ENCODE data around the gene ZDHHC3.

The ZDHHC3 gene, protein sequence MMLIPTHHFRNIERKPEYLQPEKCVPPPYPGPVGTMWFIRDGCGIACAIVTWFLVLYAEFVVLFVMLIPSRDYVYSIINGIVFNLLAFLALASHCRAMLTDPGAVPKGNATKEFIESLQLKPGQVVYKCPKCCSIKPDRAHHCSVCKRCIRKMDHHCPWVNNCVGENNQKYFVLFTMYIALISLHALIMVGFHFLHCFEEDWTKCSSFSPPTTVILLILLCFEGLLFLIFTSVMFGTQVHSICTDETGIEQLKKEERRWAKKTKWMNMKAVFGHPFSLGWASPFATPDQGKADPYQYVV

GRCh38 chr3:44976002-44976815, at the start of gene ZDHHC3, which contains the start of gene EXOSC7:
Gene ZDHHC3, minus strand, starts transcription at chr3:44976174. Its CDS starts 16,738 bp downstream, at chr3:44959436.
Gene EXOSC7, plus strand, starts transcription at chr3:44976244. Its CDS starts 34 bp downstream, at chr3:44976278.
- TF ChIP-seq GATA2 (IDR thresholded peaks at IDR 0.05; ENCODE audit: low read depth, low read length) (no peak), GATA3 (IDR thresholded peaks at IDR 0.05; ENCODE audit: low read depth, low read length) (no peak)

DNA sequence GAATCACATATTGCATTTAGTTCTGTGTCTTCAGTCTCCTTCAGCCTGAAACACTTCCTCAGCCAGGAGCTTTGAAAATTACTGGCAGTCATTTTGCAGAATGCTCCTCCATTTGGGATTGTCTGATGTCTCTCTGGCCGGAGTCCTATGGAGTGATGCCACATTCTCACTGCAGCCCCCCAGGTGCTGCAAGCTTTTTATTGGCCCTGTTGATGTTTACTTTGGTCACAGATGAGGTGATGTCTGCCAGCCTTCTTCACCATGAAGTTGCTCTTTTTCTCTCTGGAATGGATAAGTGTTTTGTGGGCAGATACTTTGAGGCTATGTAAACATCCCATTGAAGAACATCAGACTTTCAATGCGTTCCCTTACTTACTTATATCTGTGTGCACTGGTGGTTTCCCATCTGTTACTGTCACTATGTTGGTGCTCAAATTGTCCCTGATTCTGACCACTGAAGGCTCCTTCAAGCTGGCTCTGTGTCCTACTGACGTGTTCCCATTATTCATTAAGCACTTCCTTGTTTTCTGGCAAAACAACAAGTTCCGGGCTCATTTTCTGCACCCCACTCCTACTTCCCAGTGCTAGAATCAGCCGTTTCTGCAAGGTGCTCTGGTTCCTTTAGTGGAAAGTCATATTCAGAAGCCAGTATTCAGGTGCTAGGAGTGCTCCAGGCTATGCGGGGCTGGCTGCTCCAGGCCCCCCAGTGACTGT, 48.7 kb upstream of the ZDHHC3 start:
- TF ChIP-seq GATA2 (IDR thresholded peaks at IDR 0.05; ENCODE audit: low read depth, low read length) (no peak), GATA3 (IDR thresholded peaks at IDR 0.05; ENCODE audit: low read depth, low read length) (no peak)

GRCh38 chr3:45023675-45024074, 47.7 kb upstream of the ZDHHC3 start:
- no peak for TF ChIP-seq GATA3 (IDR thresholded peaks at IDR 0.05; ENCODE audit: low read depth, low read length)

- TF ChIP-seq GATA2 (IDR thresholded peaks at IDR 0.05; ENCODE audit: low read depth, low read length): no peak
- TF ChIP-seq GATA3 (IDR thresholded peaks at IDR 0.05; ENCODE audit: low read depth, low read length): no peak
Observed at GRCh38 chr3:45021524-45022297, 45.7 kb upstream of the ZDHHC3 start.

GRCh38 chr3:45020534-45020933, 44.6 kb upstream of the ZDHHC3 start:
- TF ChIP-seq GATA3 (IDR thresholded peaks at IDR 0.05; ENCODE audit: low read depth, low read length): no peak
- no peak for TF ChIP-seq GATA2 (IDR thresholded peaks at IDR 0.05; ENCODE audit: low read depth, low read length)

DNA sequence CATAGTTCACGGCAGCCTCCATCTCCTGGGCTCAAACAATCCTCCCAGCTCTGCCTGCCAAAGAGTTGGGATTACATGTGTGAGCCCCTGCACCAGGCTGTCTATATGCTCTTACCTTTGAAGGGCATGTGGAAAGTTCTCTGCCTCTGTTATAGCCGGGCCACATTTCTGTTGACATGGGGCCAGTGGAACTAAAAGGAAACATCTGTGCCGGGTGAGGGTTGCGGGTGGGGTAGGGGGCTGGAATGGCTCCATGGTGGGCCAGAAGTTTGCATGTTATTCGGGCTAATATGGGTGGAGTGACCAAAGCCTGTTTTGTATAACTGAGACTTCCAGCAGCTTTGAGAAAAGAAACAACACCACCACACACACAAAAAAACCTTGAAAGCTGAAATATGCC, 41.8 kb upstream of the ZDHHC3 start:
- TF ChIP-seq GATA2 (IDR thresholded peaks at IDR 0.05; ENCODE audit: low read depth, low read length) (no peak), GATA3 (IDR thresholded peaks at IDR 0.05; ENCODE audit: low read depth, low read length) (no peak)

DNA sequence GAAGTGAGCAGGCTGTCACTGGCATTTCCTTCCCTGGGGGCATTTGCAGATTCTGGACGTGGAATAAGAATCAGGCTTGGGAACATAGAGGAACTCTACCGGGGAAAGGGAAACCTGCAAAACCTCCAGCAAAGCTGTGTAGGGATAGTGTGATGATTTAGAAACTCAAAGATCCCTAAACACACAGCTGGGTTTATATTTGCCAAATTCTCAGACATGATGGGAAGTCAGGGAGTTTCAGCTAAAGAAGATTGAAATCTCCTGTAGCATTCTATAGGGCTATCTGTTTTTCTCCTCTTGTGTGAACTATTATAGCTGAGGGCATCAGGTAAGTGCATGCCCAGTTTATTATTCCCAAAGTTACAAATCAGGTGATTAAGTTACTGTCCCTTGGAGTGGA, 40.9 kb upstream of the ZDHHC3 start:
- no peak for TF ChIP-seq GATA2 (IDR thresholded peaks at IDR 0.05; ENCODE audit: low read depth, low read length)
- no peak for TF ChIP-seq GATA3 (IDR thresholded peaks at IDR 0.05; ENCODE audit: low read depth, low read length)

DNA sequence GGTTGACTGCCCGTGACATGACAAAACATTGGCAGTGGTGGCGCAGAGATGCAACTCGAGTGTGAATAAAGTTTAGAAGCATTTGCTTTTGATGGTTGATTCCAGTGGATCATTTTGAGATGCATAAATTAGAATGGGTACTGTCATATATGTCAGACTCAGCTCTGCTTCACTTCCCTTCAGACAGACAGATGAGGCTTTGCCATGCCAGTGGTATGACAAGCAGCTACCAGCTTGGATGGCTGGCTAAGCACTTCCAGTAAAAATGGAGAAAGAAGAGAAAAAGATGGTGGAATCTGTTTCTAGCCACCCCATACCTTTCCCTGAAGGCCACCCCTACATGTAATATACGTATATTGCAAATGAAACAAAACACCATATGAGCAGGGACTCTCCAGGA, 36.6 kb upstream of the ZDHHC3 start:
- TF ChIP-seq GATA3 (IDR thresholded peaks at IDR 0.05; ENCODE audit: low read depth, low read length) (no peak), GATA2 (IDR thresholded peaks at IDR 0.05; ENCODE audit: low read depth, low read length) (no peak)

DNA sequence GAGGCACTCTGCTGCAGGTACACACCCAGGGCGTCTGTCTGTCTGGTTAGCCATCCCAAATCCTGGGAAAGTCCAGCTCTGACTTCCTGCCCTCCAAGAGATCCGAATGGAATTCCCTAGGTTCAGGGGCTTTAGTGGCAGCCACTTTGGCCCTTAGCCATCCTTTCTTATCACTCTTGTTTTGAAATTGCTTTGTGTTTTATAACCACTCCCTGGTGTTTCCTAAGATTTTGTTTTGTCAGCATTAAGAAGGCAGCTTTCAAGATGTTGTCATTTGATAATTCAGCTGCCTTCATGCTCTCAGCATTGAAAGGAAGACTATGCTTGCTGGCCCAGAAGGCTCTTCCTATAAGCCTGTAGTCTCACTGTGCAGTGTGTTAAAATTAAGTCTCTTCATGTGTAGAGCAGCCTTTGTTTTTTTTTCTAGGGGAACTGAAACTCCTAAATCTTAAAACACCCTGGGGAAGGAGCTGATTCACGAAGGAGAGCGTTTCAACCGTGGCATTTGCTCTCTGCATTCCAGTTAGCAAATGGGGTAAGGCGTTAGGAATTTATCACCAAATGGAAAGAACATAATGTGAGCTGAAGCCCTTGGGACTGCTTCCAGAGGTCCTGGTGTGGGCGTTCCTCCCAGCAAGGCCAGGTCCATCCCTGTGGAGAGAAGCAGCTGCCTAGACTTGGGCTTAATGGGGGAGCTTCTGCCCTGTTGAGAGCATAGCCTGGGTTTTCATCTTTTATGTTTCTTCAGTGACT, 36.0 kb upstream of the ZDHHC3 start:
- TF ChIP-seq GATA3 (IDR thresholded peaks at IDR 0.05; ENCODE audit: low read depth, low read length) (no peak), GATA2 (IDR thresholded peaks at IDR 0.05; ENCODE audit: low read depth, low read length) (no peak)

GRCh38 chr3:45010811-45011333, 34.9 kb upstream of the ZDHHC3 start:
- no peak for TF ChIP-seq GATA3 (IDR thresholded peaks at IDR 0.05; ENCODE audit: low read depth, low read length)
- no peak for TF ChIP-seq GATA2 (IDR thresholded peaks at IDR 0.05; ENCODE audit: low read depth, low read length)

GRCh38 chr3:45009868-45010267, 33.9 kb upstream of the ZDHHC3 start:
- TF ChIP-seq GATA2 (IDR thresholded peaks at IDR 0.05; ENCODE audit: low read depth, low read length) (no peak), GATA3 (IDR thresholded peaks at IDR 0.05; ENCODE audit: low read depth, low read length) (no peak)

GRCh38 chr3:45008117-45008516, 32.1 kb upstream of the ZDHHC3 start:
- TF ChIP-seq GATA2 (IDR thresholded peaks at IDR 0.05; ENCODE audit: low read depth, low read length) (no peak), GATA3 (IDR thresholded peaks at IDR 0.05; ENCODE audit: low read depth, low read length) (no peak)

- TF ChIP-seq GATA2 (IDR thresholded peaks at IDR 0.05; ENCODE audit: low read depth, low read length): no peak
- no peak for TF ChIP-seq GATA3 (IDR thresholded peaks at IDR 0.05; ENCODE audit: low read depth, low read length)
Observed at GRCh38 chr3:45007091-45007490, 31.1 kb upstream of the ZDHHC3 start.
